NB4 (cell line): ENCODE results near the gene WDR12.

Source experiments
- CTCF ChIP-seq: IDR thresholded peaks from one replicate; pipeline ENCODE4 v1.5.1; 2012; ENCODE audit warnings: low read depth, low read length
- POLR2A ChIP-seq: IDR thresholded peaks from 2 replicates; pipeline ENCODE4 v1.6.1; 2011; ENCODE audit warnings: mild to moderate bottlenecking; ENCODE audit not compliant: insufficient read length; ENCODE audit errors: extremely low read depth
- TF ChIP-seq, protein P1 (sequence below): IDR thresholded peaks from 2 replicates; pipeline ENCODE4 v1.6.1; 2011; ENCODE audit warnings: low read depth, low read length

GRCh38 chr2:202934456-202934855, 23.0 kb upstream of the WDR12 start:
- TF ChIP-seq CTCF: no peak
- no peak for TF ChIP-seq POLR2A
- TF ChIP-seq, protein P1, sequence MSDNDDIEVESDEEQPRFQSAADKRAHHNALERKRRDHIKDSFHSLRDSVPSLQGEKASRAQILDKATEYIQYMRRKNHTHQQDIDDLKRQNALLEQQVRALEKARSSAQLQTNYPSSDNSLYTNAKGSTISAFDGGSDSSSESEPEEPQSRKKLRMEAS: no peak
